Amniotic stem cell (primary cell): ENCODE data around the gene VSIG2.
A peak's percentile ranks its signal among the peaks of the same experiment; 100 is the strongest.

Source experiments
- DNase-seq: peaks from one replicate; lab custom pipeline; 2025; lab: John Stamatoyannopoulos, UW

The VSIG2 gene

DNA sequence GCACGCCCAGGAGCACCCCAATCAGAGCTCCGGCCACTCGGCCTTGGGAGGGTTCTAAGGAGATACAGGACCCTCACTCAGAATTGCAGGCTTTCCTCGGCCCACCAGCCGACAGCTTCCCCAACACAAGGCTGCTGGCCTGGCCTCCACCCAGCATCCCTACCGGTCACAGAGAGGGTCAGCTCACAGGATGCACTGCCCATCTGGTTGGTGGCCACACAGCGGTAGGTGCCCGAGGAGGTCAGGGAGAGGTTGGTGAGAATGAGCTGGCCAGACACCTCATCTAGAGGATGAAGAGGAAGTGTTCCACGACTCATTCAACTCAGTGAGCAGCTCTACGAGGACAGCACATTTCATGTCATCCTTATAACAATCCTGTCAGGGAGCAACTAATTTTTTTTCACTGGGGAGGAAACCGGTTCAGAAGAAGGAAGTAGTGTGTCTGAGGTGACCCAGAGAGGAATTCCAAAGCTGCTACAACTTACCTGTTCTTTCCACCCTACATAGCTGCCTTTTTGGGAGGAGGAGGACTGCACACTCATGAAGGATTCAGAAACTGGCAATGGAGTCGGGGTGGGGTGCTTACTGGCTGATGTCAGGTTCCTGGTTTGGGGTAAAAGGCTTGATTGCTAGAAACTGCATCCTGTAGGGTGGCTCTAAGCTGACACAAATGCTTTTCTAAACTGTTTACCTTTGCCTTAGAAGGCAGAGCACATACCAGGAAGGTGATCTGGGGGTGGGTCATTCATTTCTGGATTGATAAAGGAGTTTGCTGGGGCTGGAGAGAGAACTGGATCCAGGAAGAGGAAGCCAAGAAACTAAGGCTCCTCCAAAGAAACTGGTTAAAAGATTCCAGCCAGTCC, 3.3 kb downstream of the VSIG2 start:
- no peak for DNase-seq

DNA sequence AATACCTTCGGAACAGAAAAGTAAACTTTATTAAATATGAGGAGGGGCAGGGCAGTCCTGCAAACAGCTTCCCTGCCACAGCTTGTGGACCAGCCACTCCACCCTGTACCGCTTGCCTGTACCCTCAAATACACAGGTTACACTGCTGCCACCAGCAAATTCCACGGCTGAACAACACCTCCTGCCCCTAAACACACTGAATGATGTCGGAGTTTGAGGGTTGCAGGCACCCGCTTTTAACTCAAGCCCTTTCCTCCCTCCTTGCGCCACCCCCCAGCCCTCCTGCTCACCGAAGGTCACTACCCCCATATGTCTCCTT, 4.0 kb downstream of the VSIG2 start:
- DNase-seq: no peak

DNA sequence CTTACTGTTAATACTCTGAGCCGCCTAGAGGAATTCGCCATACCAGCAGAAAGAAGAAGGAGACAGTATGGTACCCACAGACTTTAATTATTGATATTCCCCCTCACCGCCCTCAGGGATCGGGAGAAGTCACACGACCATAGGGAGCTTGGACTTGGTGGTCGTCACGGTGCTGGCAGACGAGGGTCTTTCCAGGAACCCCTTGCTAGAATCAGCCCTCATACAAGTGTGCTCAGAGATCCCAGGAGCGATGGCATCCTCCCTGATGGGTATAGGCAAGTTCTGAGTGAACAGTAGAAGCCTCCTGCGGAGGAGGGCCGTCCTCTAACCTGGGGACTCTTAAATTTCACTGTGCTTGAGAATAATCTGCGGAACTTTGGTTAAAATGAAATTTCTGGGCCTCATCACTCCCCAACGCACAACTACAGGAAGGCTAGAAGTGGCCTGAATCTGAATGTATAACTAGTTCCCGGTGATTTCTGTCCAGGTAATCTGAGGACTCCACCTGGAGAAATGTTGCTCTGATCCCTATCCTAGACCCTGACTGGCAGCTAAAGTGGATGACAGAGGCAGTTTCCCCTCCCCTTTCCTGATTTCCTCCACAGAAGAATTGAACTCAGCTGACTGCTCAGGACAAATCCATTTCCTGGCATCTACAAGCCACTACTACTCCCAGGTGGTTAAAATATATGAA, 4.5 kb downstream of the VSIG2 start:
- no peak for DNase-seq

DNA sequence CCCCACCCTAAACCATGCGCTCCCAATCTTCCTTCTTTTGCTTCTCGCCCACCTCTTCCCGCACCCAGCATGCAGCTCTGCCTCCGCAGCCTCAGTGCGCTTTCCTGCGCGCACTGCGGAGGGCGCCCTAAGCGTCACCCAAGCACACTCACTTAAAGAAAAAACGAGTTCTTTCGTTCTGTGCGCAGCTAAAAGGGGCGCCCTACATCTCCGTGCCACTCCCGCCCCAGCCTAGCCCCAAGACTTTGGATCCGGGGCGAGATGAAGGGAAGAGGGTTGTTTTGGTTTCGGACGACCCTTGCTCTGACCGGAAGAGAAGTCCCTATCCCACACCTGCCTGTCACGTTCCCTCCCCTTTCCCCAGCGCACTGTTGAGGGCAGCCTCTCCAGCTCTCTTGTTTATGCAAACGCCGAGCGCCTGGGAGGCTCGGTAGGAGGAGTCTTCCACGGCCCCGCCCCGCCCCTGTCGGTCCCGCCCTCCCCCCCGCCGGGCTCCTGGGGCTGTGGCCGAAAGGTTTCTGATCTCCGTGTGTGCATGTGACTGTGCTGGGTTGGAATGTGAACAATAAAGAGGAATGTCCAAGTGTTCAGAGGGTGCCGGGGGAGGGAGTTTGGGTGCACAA, 5.3 kb downstream of the VSIG2 start:
- no peak for DNase-seq

DNA sequence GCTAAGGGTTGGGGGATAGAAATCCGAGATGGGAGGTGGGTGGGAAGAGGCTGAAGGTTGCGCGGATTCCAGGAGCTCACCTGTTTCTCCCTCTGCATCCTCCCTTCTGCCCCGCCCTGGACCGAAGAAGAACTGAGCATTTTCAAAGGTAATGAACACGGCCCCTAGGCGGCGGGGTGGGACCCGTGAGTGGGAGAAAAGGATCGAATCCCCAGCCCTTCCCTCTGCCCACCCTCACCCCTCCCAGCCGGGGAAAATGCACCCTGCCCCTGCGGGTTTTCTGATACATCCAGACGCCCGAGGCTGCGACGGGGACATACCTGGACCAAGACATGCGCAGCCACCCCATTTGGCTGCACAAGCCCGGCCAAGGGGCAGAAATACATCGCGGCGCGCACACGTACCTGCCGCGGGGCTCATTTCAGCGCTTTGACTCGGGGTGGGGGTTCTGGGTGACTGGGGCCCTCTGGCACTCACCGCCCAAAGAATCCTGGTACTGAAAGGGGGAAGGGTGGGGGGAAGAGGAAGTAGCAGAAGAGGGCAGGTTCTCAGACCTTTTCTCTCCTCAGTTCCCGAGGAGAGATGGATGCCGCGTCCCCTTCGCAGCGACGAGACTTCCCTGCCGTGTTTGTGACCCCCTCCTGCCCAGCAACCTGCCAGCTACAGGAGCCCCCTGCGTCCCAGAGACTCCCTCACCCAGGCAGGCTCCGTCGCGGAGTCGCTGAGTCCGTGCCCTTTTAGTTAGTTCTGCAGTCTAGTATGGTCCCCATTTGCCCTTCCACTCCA, 6.0 kb downstream of the VSIG2 start:
- DNase-seq: no peak

DNA sequence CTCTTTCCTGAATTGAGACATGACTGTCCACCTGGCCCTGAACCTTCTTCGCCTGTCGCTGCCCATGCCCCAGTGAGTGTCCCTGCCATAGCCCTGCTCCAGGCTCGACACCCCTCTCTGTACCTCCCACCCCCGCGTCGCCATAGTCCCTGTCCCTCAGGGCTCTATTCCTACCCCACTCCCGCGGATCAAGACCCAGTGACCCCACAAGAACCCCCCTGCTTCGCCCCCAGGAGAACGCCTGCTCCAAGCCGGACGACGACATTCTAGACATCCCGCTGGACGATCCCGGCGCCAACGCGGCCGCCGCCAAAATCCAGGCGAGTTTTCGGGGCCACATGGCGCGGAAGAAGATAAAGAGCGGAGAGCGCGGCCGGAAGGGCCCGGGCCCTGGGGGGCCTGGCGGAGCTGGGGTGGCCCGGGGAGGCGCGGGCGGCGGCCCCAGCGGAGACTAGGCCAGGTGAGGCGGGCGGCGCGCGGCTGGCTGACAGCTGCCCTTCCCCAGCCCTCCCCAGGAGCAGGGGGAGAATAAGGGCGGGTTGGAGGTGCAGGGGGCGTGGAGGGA, 6.7 kb downstream of the VSIG2 start:
- no peak for DNase-seq

DNA sequence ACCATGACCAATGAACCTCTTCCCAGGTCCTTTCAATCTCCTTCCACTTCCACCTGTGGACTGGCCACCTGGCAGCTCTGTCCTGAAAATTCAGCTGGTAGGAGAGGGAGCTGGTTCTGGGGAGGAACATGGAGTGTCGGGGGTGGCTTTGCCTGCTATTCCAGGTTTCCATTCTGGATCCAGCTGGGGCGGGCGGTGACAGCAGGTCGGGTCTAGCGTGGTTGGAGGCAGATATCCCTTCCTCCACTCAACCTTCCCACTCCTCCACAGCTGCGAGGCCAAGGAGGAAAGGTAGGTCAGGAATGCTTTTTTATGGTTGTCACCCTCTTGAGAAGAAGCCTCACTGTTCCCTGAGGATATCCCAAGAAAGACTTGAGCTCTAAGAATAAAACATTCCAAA, 9.0 kb downstream of the VSIG2 start:
- DNase-seq: no peak

DNA sequence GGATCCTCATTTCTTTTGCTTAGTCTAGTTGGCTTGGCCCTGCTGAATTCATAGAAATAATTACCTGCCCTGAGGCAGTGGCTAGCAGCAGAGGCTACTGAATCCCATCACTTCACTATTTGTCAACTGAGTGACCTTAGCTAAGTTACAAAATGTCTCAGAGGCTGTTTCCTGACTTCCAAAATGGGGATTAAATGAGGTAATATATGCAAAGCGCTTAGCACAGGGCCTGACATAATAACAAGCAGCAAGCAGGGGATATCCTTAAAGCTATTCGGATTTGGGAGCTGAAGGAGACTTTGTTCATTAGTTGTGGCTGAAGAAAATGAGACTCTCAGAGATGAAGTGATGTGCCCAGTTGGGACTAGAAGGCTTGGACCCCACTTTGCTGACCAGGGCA, 9.5 kb downstream of the VSIG2 start:
- no peak for DNase-seq

DNA sequence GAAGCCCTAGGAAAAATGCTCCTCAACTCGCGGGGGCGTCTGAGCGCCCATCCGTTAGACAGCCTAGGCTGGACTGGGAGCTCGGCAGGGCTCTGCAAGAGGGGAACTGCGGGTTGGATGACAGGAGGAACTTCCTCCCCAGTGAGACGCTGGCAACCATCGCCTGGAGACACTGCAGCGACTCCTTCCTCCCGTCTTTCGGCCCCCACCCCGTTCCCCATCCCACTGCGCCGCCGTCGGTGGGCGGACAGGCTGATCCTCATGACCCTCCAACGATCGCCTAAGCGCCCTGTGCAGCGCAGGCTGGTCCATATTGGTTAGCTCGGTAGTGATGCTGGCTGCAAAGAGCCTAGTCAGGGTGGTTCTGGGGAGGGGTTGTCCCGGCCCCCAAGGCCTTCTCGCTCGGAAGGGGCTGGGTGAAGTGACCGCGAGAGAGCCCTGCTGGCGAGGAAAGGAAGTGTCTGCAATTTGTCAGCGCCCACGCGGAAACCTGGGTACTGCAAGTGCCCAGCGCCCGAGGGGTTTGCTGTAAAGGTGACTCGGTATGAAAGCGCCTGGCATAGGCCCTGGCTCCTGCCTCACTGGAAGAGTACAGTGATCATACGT, 11.7 kb downstream of the VSIG2 start:
- DNase-seq: no peak

DNA sequence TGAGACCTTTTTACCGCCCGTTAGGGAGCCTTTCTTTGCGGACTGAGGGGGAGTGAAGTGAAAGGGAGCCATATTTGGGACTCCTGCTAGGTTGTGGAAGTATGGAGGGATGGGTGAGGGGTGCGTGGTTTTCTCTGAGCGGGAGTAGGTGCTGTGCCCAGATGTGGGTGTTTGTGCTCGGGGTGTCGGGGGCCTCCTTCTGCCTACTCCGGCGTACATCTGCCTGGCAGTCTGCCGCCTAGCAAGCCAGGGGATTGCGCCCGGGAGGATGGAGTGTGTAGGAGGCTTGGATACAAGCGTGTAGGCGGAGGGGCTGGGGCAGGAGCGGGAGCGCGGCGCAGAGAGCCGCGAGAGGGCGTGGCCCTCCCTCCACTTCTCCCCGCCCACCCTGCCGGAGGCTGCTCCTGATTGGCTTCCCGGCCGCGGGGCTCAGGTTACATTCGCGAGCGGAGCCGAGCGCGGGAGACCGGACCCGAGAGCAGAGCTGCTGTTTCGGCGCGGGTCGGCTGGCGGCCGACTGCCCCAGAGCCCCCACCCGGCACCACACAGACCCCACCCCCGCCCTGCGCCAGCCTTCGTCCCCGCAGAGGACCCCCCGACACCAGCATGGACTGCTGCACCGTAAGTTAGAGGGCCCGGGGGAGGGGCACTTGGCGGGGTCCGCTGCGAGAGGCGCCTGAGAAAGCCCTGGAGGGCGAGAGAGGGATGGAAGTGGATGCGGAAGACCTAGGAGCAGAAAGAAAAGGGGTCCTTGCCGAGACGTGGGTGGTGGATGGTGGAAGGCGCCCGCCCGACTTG, 12.4 kb downstream of the VSIG2 start, which contains the start of gene NRGN:
NRGN (plus strand) TSS at position 464 of the 798 bp plus-strand sequence; CDS start at position 607, 143 bp downstream.
- DNase-seq: peak; percentile 77

DNA sequence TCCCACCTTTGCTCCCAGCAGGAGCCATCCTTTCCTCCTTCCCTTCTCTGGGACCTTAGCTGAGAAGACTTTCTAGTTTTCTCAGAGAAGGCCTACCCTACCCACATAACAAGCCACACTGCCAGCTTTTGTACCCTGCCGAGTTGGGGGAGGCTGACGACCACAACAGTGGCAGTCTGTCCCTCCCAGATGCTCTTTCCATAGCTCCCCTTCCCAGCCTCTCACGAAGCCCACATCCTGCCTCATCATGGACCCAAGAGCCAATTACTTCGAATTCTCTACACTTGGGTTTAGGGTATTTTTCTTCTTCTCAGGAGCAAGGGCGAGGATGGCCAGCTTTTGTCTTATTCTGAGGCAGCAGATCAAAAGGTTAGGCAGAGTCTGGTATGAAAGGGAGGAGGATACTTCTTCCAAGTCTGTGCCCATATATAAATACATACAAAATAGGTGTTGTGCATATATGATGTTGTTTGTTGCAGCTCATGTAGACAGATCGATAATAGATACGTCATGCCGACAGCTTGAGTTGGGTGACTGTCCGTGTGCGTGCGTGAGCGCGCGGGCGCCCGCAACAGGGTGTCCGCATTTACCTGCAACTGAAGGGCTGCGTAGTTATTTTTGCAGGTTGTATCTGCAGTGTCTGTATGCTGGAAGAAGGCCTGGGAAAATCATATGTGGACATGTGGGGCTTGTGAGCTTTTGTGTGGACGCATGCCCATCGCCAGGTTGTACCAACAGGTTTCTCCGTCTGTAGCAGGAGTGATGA, 13.2 kb downstream of the VSIG2 start:
- no peak for DNase-seq

DNA sequence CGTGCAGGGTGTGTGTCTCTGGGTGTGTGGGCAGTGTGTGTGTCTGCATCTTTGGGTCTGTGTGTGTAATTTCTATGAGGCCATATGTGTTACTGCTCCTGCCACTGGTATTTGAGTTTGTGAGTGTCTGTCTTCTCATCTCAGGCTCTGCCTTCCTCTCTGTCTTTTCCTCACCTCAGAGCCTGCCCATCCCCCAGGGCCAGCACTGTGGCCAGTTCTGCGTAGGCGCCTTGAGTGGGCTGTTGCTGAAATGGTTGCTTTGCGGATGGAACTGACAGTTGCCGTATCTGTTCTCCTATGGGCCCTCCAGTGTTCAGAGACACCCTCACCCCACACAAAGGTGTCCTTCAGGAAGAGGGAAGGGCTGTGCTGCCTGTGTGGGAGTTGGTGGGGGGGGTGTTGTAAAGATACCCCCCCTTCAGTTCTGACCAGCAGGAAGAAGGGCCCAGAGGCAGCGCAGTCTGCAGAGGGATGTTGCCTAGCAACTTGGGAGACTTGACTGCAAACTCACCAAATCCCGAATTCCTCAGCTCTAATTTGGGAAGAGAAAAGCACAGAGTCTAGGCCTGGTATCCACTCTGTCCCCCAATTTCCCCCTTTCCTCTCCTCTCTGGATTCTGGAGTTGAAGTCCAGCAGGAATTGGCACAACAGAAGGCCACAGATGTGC, 14.3 kb downstream of the VSIG2 start:
- no peak for DNase-seq

DNA sequence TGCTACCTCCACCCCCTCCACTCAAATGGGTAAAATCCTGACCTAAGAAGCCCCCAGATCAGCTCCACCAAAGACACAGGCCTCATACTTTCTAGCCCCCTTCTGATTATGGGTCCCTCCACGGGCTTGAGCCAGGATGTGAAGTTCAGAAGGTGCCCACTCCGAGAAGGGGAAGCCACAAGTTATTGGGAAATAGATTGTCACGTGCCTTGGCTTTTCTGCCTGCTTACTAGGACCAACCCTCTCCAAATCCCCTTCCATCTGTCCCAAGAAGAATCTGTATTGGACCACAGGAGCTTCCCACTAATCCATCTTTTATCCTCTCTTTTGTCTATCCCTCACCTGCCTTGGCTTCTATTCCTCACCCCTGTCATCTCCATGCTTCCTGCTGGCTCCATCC, 15.3 kb downstream of the VSIG2 start:
- DNase-seq: no peak

DNA sequence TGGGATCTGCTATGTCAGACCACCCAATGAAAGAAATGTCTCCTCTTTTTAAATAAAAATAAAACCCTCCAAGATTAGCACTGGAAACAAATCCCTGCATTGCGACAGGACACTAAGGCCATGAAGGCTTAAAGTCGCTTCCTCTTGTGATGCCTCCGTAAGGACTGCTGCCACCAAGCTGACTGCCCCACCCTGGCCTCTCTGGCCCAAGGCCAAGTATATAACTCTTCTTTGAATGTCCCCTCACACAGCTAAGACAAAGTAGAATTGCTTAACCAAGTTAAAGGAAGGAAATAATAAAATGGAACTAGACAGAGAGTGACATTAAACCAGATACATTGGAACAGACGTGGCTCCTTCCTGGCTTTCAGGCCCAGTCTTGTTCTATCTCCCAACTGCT, 19.8 kb downstream of the VSIG2 start:
- DNase-seq: no peak

DNA sequence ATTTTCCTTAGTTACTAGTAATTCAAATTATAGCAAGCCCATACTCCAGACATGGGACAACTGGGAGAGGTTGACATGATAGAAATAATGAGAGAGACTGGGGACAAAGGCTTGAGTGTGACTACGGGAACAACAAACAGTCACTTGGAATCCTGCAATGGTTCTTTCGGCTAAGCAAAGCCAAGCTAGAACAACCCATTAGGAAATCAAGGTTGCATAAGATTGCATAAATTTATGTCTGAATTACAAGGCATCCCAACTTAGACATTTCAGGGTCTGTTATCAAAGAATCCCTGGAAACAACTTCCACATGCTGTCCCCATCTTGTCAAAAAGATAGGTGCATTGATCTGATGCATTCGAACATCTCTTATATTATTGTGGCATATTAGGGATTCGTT, 22.5 kb downstream of the VSIG2 start:
- DNase-seq: no peak

DNA sequence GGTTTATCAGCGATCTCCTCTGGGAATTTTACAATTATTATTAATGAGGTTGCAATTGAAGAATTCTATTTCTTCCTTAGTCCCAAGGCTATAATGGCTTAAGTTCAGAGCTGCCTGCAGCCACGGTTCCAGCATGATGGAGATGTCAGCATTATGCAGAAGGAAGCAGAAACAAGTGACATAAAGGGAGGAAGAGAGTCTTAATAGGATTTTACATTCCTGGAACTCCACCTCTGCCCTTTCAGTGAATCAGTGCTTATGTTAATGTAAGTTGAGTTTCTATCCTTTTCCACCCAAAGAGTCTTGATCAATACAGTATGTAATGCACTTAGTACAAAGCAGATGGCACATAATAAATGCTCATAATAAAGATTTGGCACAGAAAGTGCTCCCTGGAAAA, 23.9 kb downstream of the VSIG2 start:
- DNase-seq: no peak

DNA sequence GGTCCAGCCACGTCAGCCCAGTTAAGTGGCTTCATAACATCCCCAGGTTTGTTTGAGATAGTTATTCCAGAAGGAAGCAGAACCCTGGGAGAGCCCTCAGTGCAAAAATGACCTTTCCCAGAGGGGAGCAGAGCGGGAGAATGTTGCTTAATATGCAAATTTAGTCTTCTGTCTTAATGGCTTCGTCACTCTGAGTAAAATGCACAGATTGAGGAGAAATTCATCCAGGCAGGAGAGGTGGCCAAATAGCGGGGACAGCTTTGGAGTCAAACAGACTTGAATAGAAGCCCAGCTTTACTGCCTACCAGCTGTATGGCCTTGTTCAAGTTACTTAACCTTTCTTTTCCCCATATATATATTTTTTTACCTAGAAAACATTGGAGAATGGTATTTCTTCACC, 24.6 kb downstream of the VSIG2 start:
- no peak for DNase-seq

DNA sequence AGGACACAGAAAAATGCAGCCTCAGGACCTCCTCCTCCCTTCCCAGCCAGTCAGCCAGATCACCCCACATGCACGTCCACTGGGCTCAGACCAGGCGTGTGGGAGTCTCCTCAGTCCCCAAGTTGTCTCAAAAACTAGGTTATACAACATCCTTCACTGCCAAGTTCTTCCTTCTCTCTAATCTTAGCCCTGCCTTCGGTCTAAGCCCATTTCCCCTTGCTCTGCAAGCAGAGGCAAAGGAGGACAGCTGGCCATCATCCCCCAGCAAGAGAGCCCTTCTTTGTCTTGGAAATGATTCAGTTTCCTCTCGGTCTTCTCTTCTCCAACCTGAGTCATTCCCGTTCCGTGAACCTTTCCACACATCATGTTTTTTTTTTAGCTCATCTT, 26.3 kb downstream of the VSIG2 start:
- no peak for DNase-seq

DNA sequence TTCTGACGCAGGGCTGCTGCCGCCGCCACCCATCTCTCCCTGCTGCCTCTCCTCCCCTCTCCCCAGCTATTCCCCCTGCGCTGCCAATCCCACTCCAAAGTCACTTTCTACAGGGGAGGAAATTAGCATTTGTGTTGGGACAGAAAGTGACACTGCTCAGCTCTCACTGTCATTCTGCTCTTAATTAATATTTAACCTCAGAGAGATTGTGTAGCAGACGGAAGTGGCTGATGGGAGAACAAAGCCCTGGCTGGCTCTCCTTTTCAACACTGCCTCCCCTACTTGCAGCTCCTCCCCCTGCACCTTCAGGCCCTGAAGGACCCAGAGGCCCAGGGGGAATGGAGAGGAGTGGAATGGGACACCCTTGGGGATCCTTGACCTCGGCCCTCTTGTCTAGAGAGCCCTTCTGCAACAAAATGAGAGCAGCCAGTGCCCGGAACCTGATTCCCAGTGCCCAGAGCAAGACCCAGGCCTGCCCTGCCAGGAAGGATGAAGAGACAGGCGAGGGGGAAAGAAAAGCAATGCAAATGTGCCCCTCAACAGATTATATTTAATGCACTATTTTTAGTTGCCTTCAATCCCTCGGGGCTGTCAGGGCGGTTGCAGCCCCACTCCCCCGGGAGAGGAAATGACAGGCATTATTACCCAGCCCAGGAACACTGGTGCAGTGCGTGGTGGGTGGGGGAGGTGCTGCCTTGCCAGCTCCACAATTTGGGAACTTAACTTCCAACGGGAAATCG, 26.9 kb downstream of the VSIG2 start:
- DNase-seq: no peak
